Body of pancreas (tissue), 4 donors: ENCODE measurements around the gene TMSB4X. TPM values are rescaled to one million over a fixed set of nuclear protein-coding genes. Genes with fewer than 3 reads are reported as not detected.

Experiments used
- ATAC-seq: fragments of 150-250 bp; one replicate; pipeline ENCODE4 v1.9.1; 2016
- DNase-seq, 4 donors: peaks; one replicate each; pipeline ENCODE4 v3.0.0-alpha.2; 2019
- H3K27ac ChIP-seq, 4 donors: fragments of 200-600 bp; sonication (generic); 1 replicate in 3 of 4; 2 replicates in 1 of 4; pipeline versions ENCODE4 v1.5.1 to v1.6.1; 2016 to 2019; ENCODE audit warnings: mild to moderate bottlenecking in 1 of 4, mixed read lengths in 1 of 4, moderate library complexity in 1 of 4
- H3K27me3 ChIP-seq, 2 donors: fragments of 200-600 bp; sonication (generic); one replicate each; pipeline ENCODE4 v1.6.0; 2016; ENCODE audit warnings: mild to moderate bottlenecking in 1 of 2
- H3K36me3 ChIP-seq, 2 donors: fragments of 200-600 bp; sonication (generic); replicated peaks in 1 of 2; 2 replicates each; pipeline ENCODE4 v1.5.1; 2016; ENCODE audit warnings: low read depth in 2 of 2; ENCODE audit not compliant: insufficient read depth in 1 of 2
- H3K4me1 ChIP-seq: fragments of 200-600 bp; sonication (generic); one replicate; pipeline ENCODE4 v1.6.0; 2016
- H3K4me3 ChIP-seq, 2 donors: fragments of 200-600 bp; sonication (generic); 1 replicate in 1 of 2; 2 replicates in 1 of 2; pipeline ENCODE4 v1.5.1; 2016 to 2019
- H3K9me3 ChIP-seq, 3 donors: fragments of 200-600 bp; sonication (generic); 1 replicate in 2 of 3; 2 replicates in 1 of 3; pipeline ENCODE4 v1.5.1; 2016
- POLR2A ChIP-seq, 3 donors: fragments of 450-650 bp; IDR thresholded peaks; one replicate each; pipeline ENCODE4 v1.6.1; 2016; ENCODE audit warnings: antibody characterized with exemption in 3 of 3, mild to moderate bottlenecking in 2 of 3
- WGBS, 2 donors: methylation state at CpG; one replicate each; pipeline ENCODE4 v1.1.5; 2017; 5-methylcytosine and 5-hydroxymethylcytosine counted together
- intact Hi-C: fragments of 100-400 bp; cut with DNase I; formaldehyde crosslinking; loops from one replicate; pipeline ENCODE4 v1.15.1; 2023
- total RNA-seq, 2 donors: library from RNA; depleted of rRNA; stranded (reverse); fragments of >200 nt; gene quantifications; one replicate each; pipeline ENCODE4 v1.1.0, GENCODE V29; 2016
- TF ChIP-seq, protein P1 (sequence below), 7 experiments: fragments of 450-650 bp in 4 of 7; fragments of 200-600 bp in 3 of 7; sonication (generic) in 3 of 7; IDR thresholded peaks; one replicate each; pipeline ENCODE4 v1.5.1; 2016 to 2019; ENCODE audit warnings: antibody characterized with exemption in 7 of 7

The TMSB4X gene
- total RNA-seq = 1,000 to 10,000 TPM; 1,104 to 1,472 TPM

- intact Hi-C loops = no loop called here
- TF ChIP-seq, protein P1, sequence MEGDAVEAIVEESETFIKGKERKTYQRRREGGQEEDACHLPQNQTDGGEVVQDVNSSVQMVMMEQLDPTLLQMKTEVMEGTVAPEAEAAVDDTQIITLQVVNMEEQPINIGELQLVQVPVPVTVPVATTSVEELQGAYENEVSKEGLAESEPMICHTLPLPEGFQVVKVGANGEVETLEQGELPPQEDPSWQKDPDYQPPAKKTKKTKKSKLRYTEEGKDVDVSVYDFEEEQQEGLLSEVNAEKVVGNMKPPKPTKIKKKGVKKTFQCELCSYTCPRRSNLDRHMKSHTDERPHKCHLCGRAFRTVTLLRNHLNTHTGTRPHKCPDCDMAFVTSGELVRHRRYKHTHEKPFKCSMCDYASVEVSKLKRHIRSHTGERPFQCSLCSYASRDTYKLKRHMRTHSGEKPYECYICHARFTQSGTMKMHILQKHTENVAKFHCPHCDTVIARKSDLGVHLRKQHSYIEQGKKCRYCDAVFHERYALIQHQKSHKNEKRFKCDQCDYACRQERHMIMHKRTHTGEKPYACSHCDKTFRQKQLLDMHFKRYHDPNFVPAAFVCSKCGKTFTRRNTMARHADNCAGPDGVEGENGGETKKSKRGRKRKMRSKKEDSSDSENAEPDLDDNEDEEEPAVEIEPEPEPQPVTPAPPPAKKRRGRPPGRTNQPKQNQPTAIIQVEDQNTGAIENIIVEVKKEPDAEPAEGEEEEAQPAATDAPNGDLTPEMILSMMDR (IDR thresholded peaks at IDR 0.05) = peak in 1 of 7 experiments; percentile 1
- peak; percentile 98 to 100 (median 100) for TF ChIP-seq POLR2A (IDR thresholded peaks at IDR 0.05)
These were observed at the start of gene TMSB4X for GRCh38 chrX:12974796-12975669. TMSB4X (plus strand) TSS chrX:12975110.

DNA sequence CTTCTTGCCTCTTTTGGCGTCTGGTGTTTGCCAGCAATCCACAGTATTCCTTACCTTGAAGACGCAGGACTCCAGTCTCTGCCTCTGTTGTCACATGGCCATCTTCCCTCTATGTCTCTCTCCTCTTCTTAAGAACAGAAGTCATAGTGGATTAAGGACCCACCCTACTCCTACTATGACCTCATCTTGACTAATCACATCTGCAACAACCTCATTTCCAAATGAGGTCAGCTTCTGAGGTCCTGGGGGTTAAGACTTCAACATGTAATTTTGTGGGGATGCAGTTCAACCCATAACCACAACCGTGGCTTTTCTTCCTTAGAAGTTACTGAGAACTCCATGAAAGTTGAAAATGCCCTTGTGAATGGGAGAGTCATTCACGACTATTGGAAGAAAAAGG is 45.2 kb upstream of the TMSB4X start:
- no peaks in the 10 kb centered on the region for H3K4me1 ChIP-seq
- H3K27me3 ChIP-seq = no peaks in the 10 kb centered on the region
- WGBS, 2 donors = 60 to 67% methylated on average over 4 of the region's 4 CpGs
- no peak for DNase-seq
- no peak overlapping the region for H3K27ac ChIP-seq
- H3K4me3 ChIP-seq = no peak overlapping the region
- intact Hi-C loops = no loop called here
- no peak for TF ChIP-seq POLR2A (IDR thresholded peaks at IDR 0.05)
- TF ChIP-seq, protein P1 (IDR thresholded peaks at IDR 0.05) = no peak
- H3K9me3 ChIP-seq = no peaks in the 10 kb centered on the region
- ATAC-seq = no peak
- H3K36me3 ChIP-seq = no peaks in the 10 kb centered on the region

More at GRCh38 chrX:12974796-12975669, at the start of gene TMSB4X:
- DNase-seq (peak; percentile 88 to 90 (median 89)), ATAC-seq (peak; percentile 74)
- Histone ChIP-seq H3K27me3 (no peaks in the 10 kb centered on the region), H3K36me3 (no peaks in the 10 kb centered on the region), H3K4me1 (peaks cover 37% of the 10 kb centered on the region), H3K27ac (peak within 1 kb of the TSS; percentile 88 to 97 (median 93)), H3K9me3 (no peaks in the 10 kb centered on the region), H3K4me3 (peak within 1 kb of the TSS; percentile 26 to 67)
- WGBS, 2 donors = 1% methylated on average over 14 to 39 of the region's 60 CpGs

DNA sequence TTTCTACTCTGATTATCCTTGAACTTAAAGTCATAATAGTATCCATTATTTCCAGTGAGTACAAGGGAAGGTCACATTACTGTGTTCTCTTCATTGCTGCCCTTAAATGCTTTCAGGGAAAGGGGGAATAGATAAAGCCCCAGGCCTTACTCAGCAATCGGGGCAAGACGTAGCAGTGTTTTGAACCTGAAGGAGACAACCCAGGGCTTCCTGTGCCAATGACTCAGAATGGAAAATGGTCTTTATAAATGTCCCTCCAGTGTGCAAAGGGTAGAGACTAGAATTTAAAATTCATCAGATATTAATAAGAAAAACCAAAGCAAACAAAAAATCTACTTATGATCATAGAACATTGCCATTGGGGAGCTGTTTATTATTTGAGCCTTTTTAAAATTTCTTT is 44.8 kb upstream of the TMSB4X start:
- Histone ChIP-seq H3K4me1 (no peaks in the 10 kb centered on the region), H3K9me3 (no peaks in the 10 kb centered on the region), H3K36me3 (no peaks in the 10 kb centered on the region), H3K4me3 (no peak overlapping the region), H3K27ac (no peak overlapping the region), H3K27me3 (no peaks in the 10 kb centered on the region)
- intact Hi-C loops = no loop called here
- WGBS, 2 donors = 89 to 95% methylated on average over 2 of the region's 2 CpGs
- TF ChIP-seq POLR2A (IDR thresholded peaks at IDR 0.05) = no peak
- TF ChIP-seq, protein P1 (IDR thresholded peaks at IDR 0.05) = no peak
- DNase-seq (no peak), ATAC-seq (no peak)

GRCh38 chrX:12932244-12932643 is 42.7 kb upstream of the TMSB4X start:
- Histone ChIP-seq H3K9me3 (no peaks in the 10 kb centered on the region), H3K27ac (no peak overlapping the region), H3K36me3 (no peaks in the 10 kb centered on the region), H3K4me1 (no peaks in the 10 kb centered on the region), H3K4me3 (no peak overlapping the region), H3K27me3 (no peaks in the 10 kb centered on the region)
- intact Hi-C loops = no loop called here
- WGBS, 2 donors = 91 to 100% methylated on average over 1 of the region's 1 CpG
- no peak for ATAC-seq
- TF ChIP-seq POLR2A (IDR thresholded peaks at IDR 0.05) = no peak
- TF ChIP-seq, protein P1 (IDR thresholded peaks at IDR 0.05) = no peak
- DNase-seq = no peak
